GM06990 (cell line): ENCODE data around the gene FYN.

Source experiments
- DNase-seq: peaks from one replicate; pipeline ENCODE4 v3.0.0-alpha.2; 2011; ENCODE audit not compliant: insufficient read length; ENCODE audit errors: extremely low read depth
- H3K27me3 ChIP-seq: replicated peaks from 2 replicates; pipeline ENCODE4 v1.6.0; 2011; ENCODE audit warnings: low read length; ENCODE audit not compliant: control insufficient read depth, insufficient read depth
- H3K36me3 ChIP-seq: 2 replicates; pipeline ENCODE4 v1.5.1; 2011; ENCODE audit warnings: low read length; ENCODE audit not compliant: control insufficient read depth, insufficient read depth
- H3K4me3 ChIP-seq: replicated peaks from 2 replicates; pipeline ENCODE4 v1.5.1; 2011; ENCODE audit warnings: low read depth, mild to moderate bottlenecking, control low read depth, low read length
- TF ChIP-seq, protein P1 (sequence below): IDR thresholded peaks from 2 replicates; pipeline ENCODE4 v1.5.1; 2011; ENCODE audit warnings: low read length, control low read depth, mild to moderate bottlenecking, inconsistent platforms; ENCODE audit not compliant: insufficient read depth, poor library complexity, severe bottlenecking

FYN gene

DNA sequence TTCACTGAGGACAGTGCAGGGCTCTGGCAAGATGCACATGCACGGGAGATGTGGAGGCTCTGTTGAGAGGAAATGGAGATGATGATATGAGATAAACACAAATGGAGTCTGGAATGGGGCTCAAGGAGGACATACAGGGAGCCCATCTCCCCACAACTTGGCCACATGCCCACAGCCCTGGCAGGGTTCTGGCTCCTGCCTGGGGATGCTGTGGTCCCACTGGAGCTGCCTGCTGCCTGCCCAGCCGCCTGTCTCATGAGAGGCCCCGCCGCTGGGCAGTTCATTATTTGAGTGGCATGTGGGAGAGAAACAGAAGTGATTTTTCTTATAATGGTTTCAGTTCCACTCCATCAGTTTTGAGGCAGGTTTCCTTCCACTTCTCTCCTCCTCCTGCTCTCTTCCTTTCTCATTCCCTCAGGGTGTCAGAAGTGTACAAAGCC lies 134.0 kb downstream of the FYN start:
- TF ChIP-seq, protein P1, sequence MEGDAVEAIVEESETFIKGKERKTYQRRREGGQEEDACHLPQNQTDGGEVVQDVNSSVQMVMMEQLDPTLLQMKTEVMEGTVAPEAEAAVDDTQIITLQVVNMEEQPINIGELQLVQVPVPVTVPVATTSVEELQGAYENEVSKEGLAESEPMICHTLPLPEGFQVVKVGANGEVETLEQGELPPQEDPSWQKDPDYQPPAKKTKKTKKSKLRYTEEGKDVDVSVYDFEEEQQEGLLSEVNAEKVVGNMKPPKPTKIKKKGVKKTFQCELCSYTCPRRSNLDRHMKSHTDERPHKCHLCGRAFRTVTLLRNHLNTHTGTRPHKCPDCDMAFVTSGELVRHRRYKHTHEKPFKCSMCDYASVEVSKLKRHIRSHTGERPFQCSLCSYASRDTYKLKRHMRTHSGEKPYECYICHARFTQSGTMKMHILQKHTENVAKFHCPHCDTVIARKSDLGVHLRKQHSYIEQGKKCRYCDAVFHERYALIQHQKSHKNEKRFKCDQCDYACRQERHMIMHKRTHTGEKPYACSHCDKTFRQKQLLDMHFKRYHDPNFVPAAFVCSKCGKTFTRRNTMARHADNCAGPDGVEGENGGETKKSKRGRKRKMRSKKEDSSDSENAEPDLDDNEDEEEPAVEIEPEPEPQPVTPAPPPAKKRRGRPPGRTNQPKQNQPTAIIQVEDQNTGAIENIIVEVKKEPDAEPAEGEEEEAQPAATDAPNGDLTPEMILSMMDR = no peak
- DNase-seq = no peak

GRCh38 chr6:111738631-111739030 lies 134.6 kb downstream of the FYN start:
- TF ChIP-seq, protein P1 = no peak
- Histone ChIP-seq H3K36me3 (no peaks in the 10 kb centered on the region), H3K27me3 (no peaks in the 10 kb centered on the region), H3K4me3 (no peak overlapping the region)
- no peak for DNase-seq

More for the DNA sequence above, 134.0 kb downstream of the FYN start:
- Histone ChIP-seq H3K4me3 (no peak overlapping the region), H3K36me3 (no peaks in the 10 kb centered on the region), H3K27me3 (no peaks in the 10 kb centered on the region)

- H3K27me3 ChIP-seq = no peaks in the 10 kb centered on the region
- TF ChIP-seq, protein P1 = no peak
- H3K36me3 ChIP-seq = no peaks in the 10 kb centered on the region
- no peak for DNase-seq
- no peak overlapping the region for H3K4me3 ChIP-seq
These were observed 135.1 kb downstream of the FYN start for GRCh38 chr6:111738156-111738555.

- H3K36me3 ChIP-seq = no peaks in the 10 kb centered on the region
- DNase-seq = no peak
- TF ChIP-seq, protein P1 = no peak
These were observed 136.2 kb downstream of the FYN start for GRCh38 chr6:111737065-111737521.

DNA sequence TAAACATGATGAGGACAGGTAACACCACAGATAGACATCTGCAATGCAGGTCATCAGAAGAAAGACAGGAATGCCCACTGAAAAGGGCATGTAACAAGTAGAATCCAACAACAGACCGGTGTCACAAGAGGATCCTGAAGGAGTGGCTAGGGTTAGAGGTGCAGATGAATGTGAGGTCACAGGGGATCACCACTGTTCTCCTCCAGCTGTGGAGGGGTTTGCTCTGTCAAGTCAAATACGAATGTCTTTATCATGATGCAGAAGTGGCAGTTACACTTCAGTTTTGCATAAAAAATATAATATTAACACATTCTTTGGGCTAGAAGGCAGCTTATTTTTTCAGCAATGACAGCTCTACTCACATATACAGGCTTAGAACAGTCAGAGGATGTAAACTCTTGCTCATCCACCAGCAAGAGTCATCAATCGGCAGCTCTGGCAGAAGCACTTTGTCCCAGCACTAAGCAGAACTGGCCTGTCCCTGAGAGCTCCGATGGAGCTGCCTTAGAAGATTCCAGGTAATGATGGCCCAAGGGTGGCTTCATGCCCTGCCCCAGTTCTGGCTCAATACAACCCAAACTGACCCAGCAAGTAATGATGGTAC lies 137.1 kb downstream of the FYN start:
- DNase-seq = no peak
- H3K4me3 ChIP-seq = no peak overlapping the region
- no peaks in the 10 kb centered on the region for H3K27me3 ChIP-seq
- TF ChIP-seq, protein P1 = no peak
- no peaks in the 10 kb centered on the region for H3K36me3 ChIP-seq

More at GRCh38 chr6:111737065-111737521, 136.2 kb downstream of the FYN start:
- no peaks in the 10 kb centered on the region for H3K27me3 ChIP-seq
- no peak overlapping the region for H3K4me3 ChIP-seq
